CD4-positive, alpha-beta T cell treated with Interleukin-10 for 1 hour (primary cell): Measurements from ENCODE around the gene CD177.
"Not testable (repeated sequence)": the region's sequence is repeated elsewhere in the genome, so short reads cannot be mapped to it uniquely, and the experiment has no call there.

Experiments used
- DNase-seq: peaks from one replicate; pipeline ENCODE4 v3.0.0-alpha.2; 2020

CD177 gene

GRCh38 chr19:43336508-43336907, 17.0 kb upstream of the CD177 start:
- DNase-seq: not testable (repeated sequence)

GRCh38 chr19:43337737-43338136, 15.7 kb upstream of the CD177 start:
- no peak for DNase-seq

GRCh38 chr19:43338530-43338929, 15.0 kb upstream of the CD177 start:
- DNase-seq: no peak

- DNase-seq: not testable (repeated sequence)
These were observed 14.1 kb upstream of the CD177 start for GRCh38 chr19:43339243-43339930.

DNA sequence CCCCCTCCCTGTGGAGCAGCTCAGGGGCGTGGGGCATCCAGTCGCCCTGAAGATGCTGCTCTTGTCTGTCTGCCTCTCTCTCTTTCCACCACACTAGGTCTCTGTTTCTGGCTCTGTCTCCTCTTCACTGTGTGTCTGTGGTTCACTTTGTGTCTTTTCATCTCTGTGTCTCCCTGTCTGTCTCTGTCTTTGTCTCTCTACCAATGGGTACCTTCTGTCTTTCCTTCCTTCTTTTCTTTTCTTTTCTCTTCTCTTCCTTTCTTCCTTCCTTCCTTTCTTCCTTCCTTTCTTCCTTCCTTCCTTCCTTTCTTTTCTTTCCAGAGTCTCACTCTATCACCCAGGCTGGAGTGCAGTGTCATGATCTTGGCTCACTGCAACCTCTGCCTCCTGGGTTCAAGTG, 13.4 kb upstream of the CD177 start:
- DNase-seq: not testable (repeated sequence)

DNA sequence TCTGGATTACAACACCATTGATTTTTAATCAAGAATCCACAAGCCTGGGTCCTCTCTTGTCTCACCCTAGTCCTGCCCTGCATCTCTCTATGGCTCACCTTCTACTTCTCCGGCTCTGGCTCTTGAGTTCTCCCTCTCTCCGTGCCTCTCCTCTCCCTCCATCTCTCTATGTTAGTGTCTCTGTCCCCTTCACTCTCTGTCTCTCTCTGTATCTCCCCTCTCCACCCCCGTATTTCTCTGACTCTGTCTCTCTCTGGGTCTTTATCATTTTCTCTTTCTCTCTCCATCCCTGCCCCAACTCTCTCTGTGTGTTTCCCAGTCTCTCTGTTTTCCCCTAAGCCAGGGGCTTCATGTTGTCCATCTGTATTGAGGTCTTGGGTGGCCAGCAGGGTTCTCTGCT, 12.4 kb upstream of the CD177 start:
- not testable (repeated sequence) for DNase-seq

DNA sequence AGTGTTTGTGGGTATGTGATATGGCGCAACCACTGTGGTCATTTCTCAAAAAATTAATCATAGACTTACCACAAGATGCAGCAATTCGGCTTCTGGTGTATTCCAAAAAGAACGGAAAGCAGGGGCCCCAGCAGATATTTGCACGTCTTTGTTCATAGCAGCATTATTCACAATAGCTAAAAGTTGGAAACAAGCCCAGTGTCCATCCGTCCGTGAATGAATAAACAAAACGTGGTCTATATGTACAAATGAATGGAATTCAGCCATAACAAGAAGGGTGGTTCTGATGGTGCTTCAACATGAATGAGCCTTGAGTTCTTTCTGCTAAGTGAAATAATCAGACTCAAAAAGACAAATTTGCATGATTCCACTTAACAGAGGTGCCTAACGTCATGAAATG, 11.4 kb upstream of the CD177 start:
- DNase-seq: not testable (repeated sequence)

DNA sequence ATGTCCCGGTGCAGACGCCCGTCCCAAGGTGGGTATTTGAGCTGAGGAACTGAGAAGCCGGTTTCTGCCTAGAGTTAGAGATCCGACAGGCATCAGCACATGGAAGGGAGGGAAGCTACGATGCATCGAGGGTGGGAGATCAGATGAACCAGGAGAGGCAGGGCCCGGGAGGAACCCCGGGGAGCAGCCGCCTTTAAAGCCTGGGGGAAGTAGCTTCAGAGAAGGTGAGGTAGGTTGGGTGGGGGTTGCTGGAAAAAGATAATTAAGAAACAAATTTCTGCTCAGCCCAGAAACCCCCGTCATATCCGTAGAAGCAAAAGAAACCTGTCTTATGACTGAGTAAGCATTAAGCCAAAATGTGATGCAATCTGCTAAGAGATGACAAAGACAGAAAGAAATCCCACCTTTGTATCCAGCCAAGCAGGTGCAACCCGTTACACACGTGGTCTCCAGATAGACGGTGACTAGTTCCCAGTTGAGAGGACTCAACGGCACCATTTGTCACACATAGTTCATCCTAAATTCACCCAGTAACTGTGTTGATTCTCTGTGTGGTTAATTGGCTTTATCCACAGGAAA, 9.1 kb upstream of the CD177 start:
- DNase-seq: not testable (repeated sequence)

DNA sequence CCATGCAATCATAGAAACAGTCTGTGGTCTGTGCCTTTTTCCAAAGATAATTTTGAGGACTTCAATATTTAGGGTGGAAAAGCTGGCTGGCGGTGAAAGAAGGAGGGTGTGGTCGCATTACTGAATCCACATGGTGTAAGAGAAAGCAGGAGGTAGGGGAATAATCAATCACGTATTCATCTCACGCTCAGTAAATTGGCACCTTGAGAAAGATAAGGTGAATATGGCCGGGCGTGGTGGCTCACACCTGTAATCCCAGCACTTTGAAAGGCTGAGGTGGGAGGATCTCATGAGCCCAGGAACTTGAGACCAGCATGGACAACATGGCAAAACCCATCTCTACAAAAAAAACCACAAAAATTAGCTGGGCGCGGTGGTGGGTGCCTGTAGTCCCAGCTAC, 3.7 kb upstream of the CD177 start:
- not testable (repeated sequence) for DNase-seq

DNA sequence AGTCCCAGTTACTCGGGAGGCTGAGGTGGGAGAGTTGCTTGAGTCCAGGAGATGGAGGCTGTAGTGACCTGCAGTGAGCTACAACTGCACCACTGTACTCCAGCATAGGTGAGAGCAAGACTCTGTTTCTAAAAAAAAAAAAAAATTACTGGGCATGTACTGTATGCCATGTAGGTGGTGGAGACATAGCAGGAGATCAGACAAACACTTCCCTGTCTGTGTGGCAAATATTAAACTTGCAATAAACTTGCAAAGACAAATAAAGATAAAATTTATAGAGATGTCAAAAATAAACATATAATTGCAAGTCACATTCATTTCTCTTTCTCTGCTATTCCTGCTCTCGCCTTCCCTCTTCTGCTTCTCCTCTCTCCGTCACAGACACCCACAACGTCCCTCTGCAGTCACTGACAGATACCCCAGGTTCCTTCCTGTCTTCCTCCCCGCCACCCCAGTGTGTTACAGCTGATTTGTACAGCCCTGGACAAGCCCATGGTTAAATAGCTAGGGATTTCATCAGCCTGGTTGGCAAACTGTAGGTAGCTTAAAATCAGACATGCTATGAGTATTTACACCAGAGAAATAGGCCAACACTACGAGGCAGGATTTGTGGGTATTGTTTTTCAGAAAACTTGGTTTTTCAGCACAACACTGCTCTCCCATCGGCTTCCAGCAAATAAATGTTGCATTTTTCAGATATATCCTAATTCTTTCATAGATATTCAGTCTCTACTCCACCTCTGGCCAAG, 1.3 kb upstream of the CD177 start:
- no peak for DNase-seq

- DNase-seq: no peak
These were observed 780 bp downstream of the CD177 start for GRCh38 chr19:43354305-43354627.

- DNase-seq: not testable (repeated sequence)
These were observed 3.3 kb downstream of the CD177 start for GRCh38 chr19:43356749-43357148.

DNA sequence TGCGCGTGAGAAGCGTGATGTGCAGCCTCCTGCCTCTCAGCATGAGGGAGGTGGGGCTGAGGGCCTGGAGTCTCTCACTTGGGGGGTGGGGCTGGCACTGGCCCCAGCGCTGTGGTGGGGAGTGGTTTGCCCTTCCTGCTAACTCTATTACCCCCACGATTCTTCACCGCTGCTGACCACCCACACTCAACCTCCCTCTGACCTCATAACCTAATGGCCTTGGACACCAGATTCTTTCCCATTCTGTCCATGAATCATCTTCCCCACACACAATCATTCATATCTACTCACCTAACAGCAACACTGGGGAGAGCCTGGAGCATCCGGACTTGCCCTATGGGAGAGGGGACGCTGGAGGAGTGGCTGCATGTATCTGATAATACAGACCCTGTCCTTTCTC, 8.7 kb downstream of the CD177 start:
- no peak for DNase-seq

GRCh38 chr19:43362745-43363144, 9.3 kb downstream of the CD177 start:
- no peak for DNase-seq

GRCh38 chr19:43365677-43366076, 12.2 kb downstream of the CD177 start:
- not testable (repeated sequence) for DNase-seq

DNA sequence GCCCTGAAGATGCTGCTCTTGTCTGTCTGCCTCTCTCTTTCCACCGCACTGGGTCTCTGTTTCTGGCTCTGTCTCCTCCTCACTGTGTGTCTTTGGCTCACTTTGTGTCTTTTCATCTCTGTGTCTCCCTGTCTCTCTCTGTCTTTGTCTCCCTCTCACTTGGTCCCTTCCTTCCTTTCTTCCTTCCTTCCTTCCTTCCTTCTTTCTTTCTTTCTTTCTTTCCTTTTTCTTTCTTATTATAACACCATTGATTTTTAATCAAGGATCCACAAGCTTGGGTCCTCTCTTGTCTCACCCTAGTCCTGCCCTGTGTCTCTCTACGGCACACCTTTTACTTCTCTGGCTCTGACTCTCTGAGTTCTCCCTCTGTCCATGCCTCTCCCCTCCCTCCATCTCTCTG, 14.3 kb downstream of the CD177 start:
- no peak for DNase-seq

GRCh38 chr19:43368897-43369296, 15.4 kb downstream of the CD177 start:
- not testable (repeated sequence) for DNase-seq

DNA sequence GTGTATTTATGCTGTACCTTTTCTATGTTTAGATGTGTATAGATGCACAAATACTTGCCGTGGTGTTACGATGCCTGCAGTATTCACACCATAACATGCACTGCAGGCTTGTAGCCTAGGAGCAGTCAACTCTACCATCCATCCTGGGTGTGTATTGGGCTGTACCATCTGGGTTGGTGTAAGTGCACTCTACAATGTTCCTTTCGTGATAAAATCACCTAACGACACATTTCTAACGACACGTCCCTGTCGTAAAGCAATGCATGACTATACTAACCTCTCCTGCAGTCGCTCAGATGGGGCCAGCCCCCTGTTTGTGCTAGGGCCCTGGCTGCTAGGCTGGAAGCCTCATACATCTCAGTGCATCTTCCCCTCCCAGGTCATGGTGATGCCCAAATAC, 18.4 kb downstream of the CD177 start:
- DNase-seq: no peak

- DNase-seq: no peak
These were observed 19.0 kb downstream of the CD177 start for GRCh38 chr19:43372462-43372861.

DNA sequence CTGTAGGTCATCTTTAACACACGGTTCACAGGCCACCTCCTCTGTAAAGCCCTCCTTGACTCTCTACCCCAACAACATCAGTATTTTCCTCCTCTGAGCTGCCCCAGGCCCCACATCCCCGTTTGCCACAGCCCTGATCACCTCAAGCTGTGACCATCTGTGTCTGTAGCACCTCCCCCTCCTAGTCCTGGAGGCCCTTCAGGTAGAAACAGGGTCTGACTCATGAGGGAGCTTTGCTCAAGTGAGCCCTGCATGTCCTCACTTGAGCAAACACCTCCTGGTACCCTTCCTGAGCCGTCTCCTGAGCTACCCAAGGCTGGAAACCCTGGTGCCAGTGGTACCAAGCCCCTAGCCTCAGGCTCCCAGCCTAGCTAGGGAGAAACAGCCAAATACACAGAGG, 24.1 kb downstream of the CD177 start:
- DNase-seq: not testable (repeated sequence)

DNA sequence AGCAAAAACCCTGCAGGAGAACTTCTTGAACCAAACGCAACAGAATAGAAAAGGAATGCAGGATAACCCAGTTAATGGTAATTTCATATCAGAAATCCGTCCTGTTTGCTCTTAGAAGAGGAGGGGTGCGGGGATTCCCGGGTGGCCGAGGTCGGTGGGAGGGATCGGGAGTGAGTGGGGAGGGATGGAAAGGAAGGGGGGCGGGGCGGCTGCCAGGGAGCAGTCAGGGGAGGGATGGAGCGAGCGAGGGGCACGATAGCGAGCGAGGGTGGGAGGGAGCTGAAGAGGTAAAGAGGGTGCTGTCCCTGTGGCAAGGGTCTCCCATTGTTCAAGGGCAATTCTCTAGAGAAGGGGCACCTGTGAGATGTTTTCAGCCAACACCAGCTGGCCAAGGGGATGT, 26.5 kb downstream of the CD177 start:
- DNase-seq: no peak

DNA sequence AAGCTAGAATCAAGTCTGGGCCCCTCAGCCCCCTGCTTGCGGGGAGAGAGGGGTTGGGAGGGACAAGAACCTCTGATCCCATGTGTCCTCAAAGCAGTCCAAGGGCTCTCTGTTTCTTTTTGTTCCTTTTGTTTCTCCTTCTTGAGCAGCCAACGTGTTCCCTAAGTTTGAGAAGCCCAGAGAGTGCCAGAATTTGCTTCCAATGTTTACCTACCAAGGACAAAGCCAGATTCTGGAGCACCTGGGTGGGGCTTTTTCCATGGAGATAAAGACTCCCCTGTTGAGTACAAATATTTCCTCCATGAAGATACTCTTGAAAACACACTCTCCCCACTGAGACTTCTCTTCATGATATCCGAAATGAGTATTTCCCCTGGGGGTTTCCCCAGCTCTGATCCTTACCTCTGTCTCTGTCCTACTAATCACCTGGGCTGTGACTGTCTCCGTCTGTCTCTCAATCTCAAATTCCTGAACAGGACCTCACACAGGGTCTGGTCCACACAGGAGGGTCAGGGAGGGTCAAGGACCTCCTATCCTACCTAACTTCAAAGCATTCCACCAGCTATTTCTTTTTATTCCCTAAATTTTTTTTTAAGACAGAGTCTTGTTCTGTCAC, 27.4 kb downstream of the CD177 start:
- no peak for DNase-seq

GRCh38 chr19:43382586-43383216, 29.2 kb downstream of the CD177 start:
- DNase-seq: not testable (repeated sequence)
